HEK293 (cell line): ENCODE data around the gene TRIP4.

Experiments used
- CTCF ChIA-PET: fragments of 350-600 bp; formaldehyde crosslinking; extraction: SDS; loops from one replicate; lab custom pipeline; 2021; ENCODE audit warnings: antibody characterized with exemption; lab: Yijun Ruan, JAX
- POLR2A ChIA-PET: fragments of 300-600 bp; formaldehyde crosslinking; extraction: SDS; loops from one replicate; lab custom pipeline; 2020; ENCODE audit warnings: antibody characterized with exemption, inconsistent platforms; lab: Yijun Ruan, JAX
- H3K27ac ChIP-seq: fragments of 200-500 bp; sonication (Bioruptor generic); 2 replicates; pipeline ENCODE4 v1.5.1; 2014; ENCODE audit warnings: low read depth, low read length, control low read depth, inconsistent platforms; ENCODE audit errors: extremely low read depth
- H3K36me3 ChIP-seq, 2 experiments: fragments of 200-500 bp in 1 of 2; sonication (Bioruptor generic) in 1 of 2; 1 replicate in 1 of 2; 2 replicates in 1 of 2; pipeline ENCODE4 v1.5.1; 2014 to 2017; ENCODE audit warnings: inconsistent platforms in 2 of 2, low read length in 2 of 2; ENCODE audit not compliant: control insufficient read depth in 2 of 2, insufficient read depth in 1 of 2
- H3K4me1 ChIP-seq: fragments of 200-500 bp; sonication (Bioruptor generic); 2 replicates; pipeline ENCODE4 v1.5.1; 2014; ENCODE audit warnings: mild to moderate bottlenecking, low read length, inconsistent platforms; ENCODE audit not compliant: control insufficient read depth, insufficient read depth
- H3K4me3 ChIP-seq: 2 replicates; pipeline ENCODE4 v1.5.1; 2011; ENCODE audit warnings: low read depth, mild to moderate bottlenecking, control low read depth, low read length, moderate library complexity
- H3K9me3 ChIP-seq: fragments of 200-500 bp; sonication (Bioruptor generic); 2 replicates; pipeline ENCODE4 v1.5.1; 2014; ENCODE audit warnings: low read depth, low read length, inconsistent platforms; ENCODE audit not compliant: control insufficient read depth, insufficient read depth
- KLF9 ChIP-seq: fragments of 450-650 bp; formaldehyde crosslinking; IDR thresholded peaks from 2 replicates; pipeline ENCODE4 v1.5.1; 2016; ENCODE audit warnings: missing biosample characterization, missing genetic modification characterization, low read depth
- ZBTB7A ChIP-seq: fragments of 450-650 bp; formaldehyde crosslinking; IDR thresholded peaks from 2 replicates; pipeline ENCODE4 v1.5.1; 2016; ENCODE audit warnings: low read depth, missing biosample characterization, missing genetic modification characterization
- ZFP3 ChIP-seq: fragments of 450-650 bp; formaldehyde crosslinking; IDR thresholded peaks from 2 replicates; pipeline ENCODE4 v1.5.1; 2016; ENCODE audit warnings: low read depth, missing biosample characterization, missing genetic modification characterization
- ZFP37 ChIP-seq: fragments of 450-650 bp; formaldehyde crosslinking; IDR thresholded peaks from 2 replicates; pipeline ENCODE4 v1.5.1; 2016; ENCODE audit warnings: missing biosample characterization, missing genetic modification characterization
- ZNF112 ChIP-seq: fragments of 450-650 bp; formaldehyde crosslinking; IDR thresholded peaks from 2 replicates; pipeline ENCODE4 v1.5.0; 2017; ENCODE audit warnings: missing biosample characterization, missing genetic modification characterization
- ZNF239 ChIP-seq: fragments of 450-650 bp; formaldehyde crosslinking; IDR thresholded peaks from 2 replicates; pipeline ENCODE4 v1.5.1; 2016; ENCODE audit warnings: missing biosample characterization, missing genetic modification characterization
- ZNF248 ChIP-seq: fragments of 450-650 bp; formaldehyde crosslinking; IDR thresholded peaks from 2 replicates; pipeline ENCODE4 v1.5.1; 2017; ENCODE audit warnings: missing biosample characterization, missing genetic modification characterization
- ZNF335 ChIP-seq: fragments of 450-650 bp; formaldehyde crosslinking; conservative IDR thresholded peaks from 2 replicates; pipeline ENCODE4 v1.5.1; 2016; ENCODE audit warnings: missing biosample characterization, missing genetic modification characterization
- ZNF350 ChIP-seq: fragments of 450-650 bp; formaldehyde crosslinking; IDR thresholded peaks from 2 replicates; pipeline ENCODE4 v1.5.0; 2017; ENCODE audit warnings: missing biosample characterization, mild to moderate bottlenecking, missing genetic modification characterization
- ZNF354C ChIP-seq: fragments of 450-650 bp; formaldehyde crosslinking; IDR thresholded peaks from 2 replicates; pipeline ENCODE4 v1.5.1; 2016; ENCODE audit warnings: missing biosample characterization, missing genetic modification characterization, low read depth, borderline replicate concordance
- ZNF433 ChIP-seq: fragments of 450-650 bp; formaldehyde crosslinking; IDR thresholded peaks from 2 replicates; pipeline ENCODE4 v1.5.1; 2016; ENCODE audit warnings: missing biosample characterization, missing genetic modification characterization, low read depth
- ZNF555 ChIP-seq: fragments of 450-650 bp; formaldehyde crosslinking; conservative IDR thresholded peaks from 2 replicates; pipeline ENCODE4 v1.5.1; 2017; ENCODE audit warnings: missing biosample characterization, mild to moderate bottlenecking, missing genetic modification characterization, inconsistent platforms
- ZNF571 ChIP-seq: fragments of 450-650 bp; formaldehyde crosslinking; IDR thresholded peaks from 2 replicates; pipeline ENCODE4 v1.5.0; 2017; ENCODE audit warnings: missing biosample characterization, missing genetic modification characterization
- ZNF596 ChIP-seq: fragments of 450-650 bp; IDR thresholded peaks from 2 replicates; pipeline ENCODE4 v1.5.0; 2018; ENCODE audit warnings: missing biosample characterization, mild to moderate bottlenecking, missing genetic modification characterization, moderate library complexity
- ZNF621 ChIP-seq: fragments of 450-650 bp; formaldehyde crosslinking; IDR thresholded peaks from 2 replicates; pipeline ENCODE4 v1.5.1; 2017; ENCODE audit warnings: missing biosample characterization, missing genetic modification characterization
- ZNF626 ChIP-seq: fragments of 450-650 bp; sonication (Bioruptor Pico); formaldehyde crosslinking; IDR thresholded peaks from 2 replicates; pipeline ENCODE4 v1.5.1; 2018; ENCODE audit warnings: missing biosample characterization, missing genetic modification characterization, inconsistent platforms
- ZNF660 ChIP-seq: fragments of 450-650 bp; IDR thresholded peaks from 2 replicates; pipeline ENCODE4 v1.5.1; 2018; ENCODE audit warnings: missing biosample characterization, mild to moderate bottlenecking, missing genetic modification characterization
- ZNF707 ChIP-seq: fragments of 450-650 bp; formaldehyde crosslinking; IDR thresholded peaks from 2 replicates; pipeline ENCODE4 v1.5.1; 2016; ENCODE audit warnings: missing biosample characterization, missing genetic modification characterization
- ZNF791 ChIP-seq: fragments of 450-650 bp; formaldehyde crosslinking; IDR thresholded peaks from 2 replicates; pipeline ENCODE4 v1.5.1; 2016; ENCODE audit warnings: missing biosample characterization, missing genetic modification characterization
- ZNF830 ChIP-seq: fragments of 450-650 bp; IDR thresholded peaks from 2 replicates; pipeline ENCODE4 v1.5.0; 2018; ENCODE audit warnings: missing biosample characterization, missing genetic modification characterization, low read depth, mild to moderate bottlenecking, moderate library complexity
- ZNF837 ChIP-seq: fragments of 450-650 bp; formaldehyde crosslinking; IDR thresholded peaks from 2 replicates; pipeline ENCODE4 v1.5.1; 2016; ENCODE audit warnings: missing biosample characterization, missing genetic modification characterization
- TF ChIP-seq, protein P1 (sequence below): fragments of 450-650 bp; IDR thresholded peaks from 2 replicates; pipeline ENCODE4 v1.5.1; 2018; ENCODE audit warnings: missing biosample characterization, missing genetic modification characterization
- TF ChIP-seq, protein P2 (sequence below): fragments of 450-650 bp; formaldehyde crosslinking; IDR thresholded peaks from 2 replicates; pipeline ENCODE4 v1.5.1; 2017; ENCODE audit warnings: missing biosample characterization, mild to moderate bottlenecking, missing genetic modification characterization, moderate library complexity
- TF ChIP-seq, protein P3 (sequence below): fragments of 450-650 bp; formaldehyde crosslinking; IDR thresholded peaks from 2 replicates; pipeline ENCODE4 v1.5.1; 2016; ENCODE audit warnings: missing biosample characterization, missing genetic modification characterization
- TF ChIP-seq, protein P4 (sequence below): fragments of 450-650 bp; formaldehyde crosslinking; IDR thresholded peaks from 2 replicates; pipeline ENCODE4 v1.5.1; 2016; ENCODE audit warnings: missing biosample characterization, missing genetic modification characterization
- TF ChIP-seq, protein P5 (sequence below): fragments of 450-650 bp; formaldehyde crosslinking; IDR thresholded peaks from 2 replicates; pipeline ENCODE4 v1.5.1; 2017; ENCODE audit warnings: missing biosample characterization, missing genetic modification characterization
- TF ChIP-seq, protein P6 (sequence below): fragments of 450-650 bp; formaldehyde crosslinking; IDR thresholded peaks from 2 replicates; pipeline ENCODE4 v1.5.1; 2017; ENCODE audit warnings: missing biosample characterization, missing genetic modification characterization

Gene TRIP4

DNA sequence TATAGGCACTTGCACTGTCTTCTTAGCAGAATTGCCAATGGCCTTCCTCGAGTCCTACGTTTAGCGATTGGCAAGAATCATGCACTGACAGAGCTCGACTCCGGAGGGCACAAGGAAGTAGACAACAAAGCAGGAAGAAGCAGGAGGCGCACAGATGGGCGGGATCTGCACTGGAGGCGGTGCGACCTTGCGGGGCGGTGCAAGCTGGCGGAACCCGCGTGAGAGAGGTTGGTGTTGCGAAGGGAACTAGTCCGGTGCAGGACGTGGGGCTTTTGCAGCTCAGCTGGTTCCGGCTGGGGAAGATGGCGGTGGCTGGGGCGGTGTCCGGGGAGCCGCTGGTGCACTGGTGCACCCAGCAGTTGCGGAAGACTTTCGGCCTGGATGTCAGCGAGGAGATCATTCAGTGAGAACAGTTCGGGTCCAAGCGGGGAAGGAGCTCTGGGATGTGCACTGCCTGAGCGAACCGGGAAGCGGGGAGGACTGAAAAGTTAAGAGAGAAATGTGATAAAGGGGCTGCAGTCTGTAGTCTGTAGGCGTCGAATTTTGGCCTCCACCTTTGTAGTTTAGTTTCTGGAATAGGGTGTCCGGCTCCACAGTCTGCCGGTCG is at the start of gene TRIP4:
TSS of gene TRIP4 (plus strand) at position 275 of the 607 bp plus-strand sequence. CDS start at position 303, 28 bp downstream.
- CTCF ChIA-PET = interaction anchor here (0.6 kb wide), 2 partner anchors 174 to 641 kb away, joined by 3 to 4 read pairs; no protein-coding TSS in a partner anchor
- Histone ChIP-seq H3K4me1 (no peaks in the 10 kb centered on the region), H3K27ac (no peak within 1 kb of the TSS), H3K36me3 (no peaks in the 10 kb centered on the region; a peak in 1 of 3 replicates), H3K9me3 (no peaks in the 10 kb centered on the region), H3K4me3 (peak within 1 kb of the TSS; percentile 78)
- POLR2A ChIA-PET = interaction anchor here (0.8 to 1.7 kb wide), 5 partner anchors 31 to 234 kb away, joined by 3 to 8 read pairs (median 3); partner anchors contain the start of genes CSNK1G1 and PPIB
- TF ChIP-seq ZNF791 (tag by site-specific recombination) (no peak), ZNF596 (tag by site-specific recombination) (no peak), ZNF660 (tag by site-specific recombination) (peak; percentile 98), ZNF837 (tag by site-specific recombination) (0 out of 2 replicates have a peak, but pooled peaks have one; percentile 29), ZNF571 (tag by site-specific recombination) (no peak), ZFP37 (tag by site-specific recombination) (peak; percentile 96), ZNF350 (tag by site-specific recombination) (no peak), ZNF335 (tag by site-specific recombination) (peak; percentile 91), ZNF239 (tag by site-specific recombination) (peak; percentile 77; the same call in 1 of the 2 replicates), ZNF354C (no peak), ZNF707 (tag by site-specific recombination) (no peak; the same call in 1 of the 2 replicates), ZNF626 (tag by site-specific recombination) (peak; percentile 88; the same call in 1 of the 2 replicates), KLF9 (tag by site-specific recombination) (peak; percentile 92), ZNF830 (tag by site-specific recombination) (no peak), ZBTB7A (peak; percentile 89), ZNF433 (tag by site-specific recombination) (no peak), ZFP3 (no peak), ZNF555 (tag by site-specific recombination) (no peak), ZNF621 (tag by site-specific recombination) (no peak), ZNF112 (tag by site-specific recombination) (no peak), ZNF248 (no peak)
- TF ChIP-seq, protein P1, sequence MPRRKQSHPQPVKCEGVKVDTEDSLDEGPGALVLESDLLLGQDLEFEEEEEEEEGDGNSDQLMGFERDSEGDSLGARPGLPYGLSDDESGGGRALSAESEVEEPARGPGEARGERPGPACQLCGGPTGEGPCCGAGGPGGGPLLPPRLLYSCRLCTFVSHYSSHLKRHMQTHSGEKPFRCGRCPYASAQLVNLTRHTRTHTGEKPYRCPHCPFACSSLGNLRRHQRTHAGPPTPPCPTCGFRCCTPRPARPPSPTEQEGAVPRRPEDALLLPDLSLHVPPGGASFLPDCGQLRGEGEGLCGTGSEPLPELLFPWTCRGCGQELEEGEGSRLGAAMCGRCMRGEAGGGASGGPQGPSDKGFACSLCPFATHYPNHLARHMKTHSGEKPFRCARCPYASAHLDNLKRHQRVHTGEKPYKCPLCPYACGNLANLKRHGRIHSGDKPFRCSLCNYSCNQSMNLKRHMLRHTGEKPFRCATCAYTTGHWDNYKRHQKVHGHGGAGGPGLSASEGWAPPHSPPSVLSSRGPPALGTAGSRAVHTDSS (tag by site-specific recombination) = no peak; the same call in 1 of the 2 replicates
- TF ChIP-seq, protein P2, sequence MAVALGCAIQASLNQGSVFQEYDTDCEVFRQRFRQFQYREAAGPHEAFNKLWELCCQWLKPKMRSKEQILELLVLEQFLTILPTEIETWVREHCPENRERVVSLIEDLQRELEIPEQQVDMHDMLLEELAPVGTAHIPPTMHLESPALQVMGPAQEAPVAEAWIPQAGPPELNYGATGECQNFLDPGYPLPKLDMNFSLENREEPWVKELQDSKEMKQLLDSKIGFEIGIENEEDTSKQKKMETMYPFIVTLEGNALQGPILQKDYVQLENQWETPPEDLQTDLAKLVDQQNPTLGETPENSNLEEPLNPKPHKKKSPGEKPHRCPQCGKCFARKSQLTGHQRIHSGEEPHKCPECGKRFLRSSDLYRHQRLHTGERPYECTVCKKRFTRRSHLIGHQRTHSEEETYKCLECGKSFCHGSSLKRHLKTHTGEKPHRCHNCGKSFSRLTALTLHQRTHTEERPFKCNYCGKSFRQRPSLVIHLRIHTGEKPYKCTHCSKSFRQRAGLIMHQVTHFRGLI (tag by site-specific recombination) = 0 out of 2 replicates have a peak, but pooled peaks have one; percentile 32
- TF ChIP-seq, protein P3, sequence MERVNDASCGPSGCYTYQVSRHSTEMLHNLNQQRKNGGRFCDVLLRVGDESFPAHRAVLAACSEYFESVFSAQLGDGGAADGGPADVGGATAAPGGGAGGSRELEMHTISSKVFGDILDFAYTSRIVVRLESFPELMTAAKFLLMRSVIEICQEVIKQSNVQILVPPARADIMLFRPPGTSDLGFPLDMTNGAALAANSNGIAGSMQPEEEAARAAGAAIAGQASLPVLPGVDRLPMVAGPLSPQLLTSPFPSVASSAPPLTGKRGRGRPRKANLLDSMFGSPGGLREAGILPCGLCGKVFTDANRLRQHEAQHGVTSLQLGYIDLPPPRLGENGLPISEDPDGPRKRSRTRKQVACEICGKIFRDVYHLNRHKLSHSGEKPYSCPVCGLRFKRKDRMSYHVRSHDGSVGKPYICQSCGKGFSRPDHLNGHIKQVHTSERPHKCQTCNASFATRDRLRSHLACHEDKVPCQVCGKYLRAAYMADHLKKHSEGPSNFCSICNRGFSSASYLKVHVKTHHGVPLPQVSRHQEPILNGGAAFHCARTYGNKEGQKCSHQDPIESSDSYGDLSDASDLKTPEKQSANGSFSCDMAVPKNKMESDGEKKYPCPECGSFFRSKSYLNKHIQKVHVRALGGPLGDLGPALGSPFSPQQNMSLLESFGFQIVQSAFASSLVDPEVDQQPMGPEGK (tag by site-specific recombination) = peak; percentile 89
- TF ChIP-seq, protein P4, sequence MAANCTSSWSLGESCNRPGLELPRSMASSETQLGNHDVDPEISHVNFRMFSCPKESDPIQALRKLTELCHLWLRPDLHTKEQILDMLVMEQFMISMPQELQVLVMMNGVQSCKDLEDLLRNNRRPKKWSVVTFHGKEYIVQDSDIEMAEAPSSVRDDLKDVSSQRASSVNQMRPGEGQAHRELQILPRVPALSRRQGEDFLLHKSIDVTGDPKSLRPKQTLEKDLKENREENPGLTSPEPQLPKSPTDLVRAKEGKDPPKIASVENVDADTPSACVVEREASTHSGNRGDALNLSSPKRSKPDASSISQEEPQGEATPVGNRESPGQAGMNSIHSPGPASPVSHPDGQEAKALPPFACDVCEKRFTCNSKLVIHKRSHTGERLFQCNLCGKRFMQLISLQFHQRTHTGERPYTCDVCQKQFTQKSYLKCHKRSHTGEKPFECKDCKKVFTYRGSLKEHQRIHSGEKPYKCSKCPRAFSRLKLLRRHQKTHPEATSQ (tag by site-specific recombination) = peak; percentile 99
- TF ChIP-seq, protein P5, sequence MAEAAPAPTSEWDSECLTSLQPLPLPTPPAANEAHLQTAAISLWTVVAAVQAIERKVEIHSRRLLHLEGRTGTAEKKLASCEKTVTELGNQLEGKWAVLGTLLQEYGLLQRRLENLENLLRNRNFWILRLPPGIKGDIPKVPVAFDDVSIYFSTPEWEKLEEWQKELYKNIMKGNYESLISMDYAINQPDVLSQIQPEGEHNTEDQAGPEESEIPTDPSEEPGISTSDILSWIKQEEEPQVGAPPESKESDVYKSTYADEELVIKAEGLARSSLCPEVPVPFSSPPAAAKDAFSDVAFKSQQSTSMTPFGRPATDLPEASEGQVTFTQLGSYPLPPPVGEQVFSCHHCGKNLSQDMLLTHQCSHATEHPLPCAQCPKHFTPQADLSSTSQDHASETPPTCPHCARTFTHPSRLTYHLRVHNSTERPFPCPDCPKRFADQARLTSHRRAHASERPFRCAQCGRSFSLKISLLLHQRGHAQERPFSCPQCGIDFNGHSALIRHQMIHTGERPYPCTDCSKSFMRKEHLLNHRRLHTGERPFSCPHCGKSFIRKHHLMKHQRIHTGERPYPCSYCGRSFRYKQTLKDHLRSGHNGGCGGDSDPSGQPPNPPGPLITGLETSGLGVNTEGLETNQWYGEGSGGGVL (tag by site-specific recombination) = 0 out of 2 replicates have a peak, but pooled peaks have one; percentile 41
- TF ChIP-seq, protein P6, sequence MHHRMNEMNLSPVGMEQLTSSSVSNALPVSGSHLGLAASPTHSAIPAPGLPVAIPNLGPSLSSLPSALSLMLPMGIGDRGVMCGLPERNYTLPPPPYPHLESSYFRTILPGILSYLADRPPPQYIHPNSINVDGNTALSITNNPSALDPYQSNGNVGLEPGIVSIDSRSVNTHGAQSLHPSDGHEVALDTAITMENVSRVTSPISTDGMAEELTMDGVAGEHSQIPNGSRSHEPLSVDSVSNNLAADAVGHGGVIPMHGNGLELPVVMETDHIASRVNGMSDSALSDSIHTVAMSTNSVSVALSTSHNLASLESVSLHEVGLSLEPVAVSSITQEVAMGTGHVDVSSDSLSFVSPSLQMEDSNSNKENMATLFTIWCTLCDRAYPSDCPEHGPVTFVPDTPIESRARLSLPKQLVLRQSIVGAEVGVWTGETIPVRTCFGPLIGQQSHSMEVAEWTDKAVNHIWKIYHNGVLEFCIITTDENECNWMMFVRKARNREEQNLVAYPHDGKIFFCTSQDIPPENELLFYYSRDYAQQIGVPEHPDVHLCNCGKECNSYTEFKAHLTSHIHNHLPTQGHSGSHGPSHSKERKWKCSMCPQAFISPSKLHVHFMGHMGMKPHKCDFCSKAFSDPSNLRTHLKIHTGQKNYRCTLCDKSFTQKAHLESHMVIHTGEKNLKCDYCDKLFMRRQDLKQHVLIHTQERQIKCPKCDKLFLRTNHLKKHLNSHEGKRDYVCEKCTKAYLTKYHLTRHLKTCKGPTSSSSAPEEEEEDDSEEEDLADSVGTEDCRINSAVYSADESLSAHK = peak; percentile 79
